Measurements from ENCODE around the gene NUSAP1. TPM values are rescaled to one million over a fixed set of nuclear protein-coding genes. Genes with fewer than 3 reads are reported as not detected.
"Not testable (repeated sequence)": the region's sequence is repeated elsewhere in the genome, so short reads cannot be mapped to it uniquely, and the experiment has no call there.

Gene NUSAP1
- 166 TPM for polyA plus RNA-seq (2013, experiment 1 of 4)
- 147 TPM for polyA plus RNA-seq (2013, experiment 2 of 4)
- polyA plus RNA-seq (2013, experiment 3 of 4): 147 TPM
- polyA plus RNA-seq (2013, experiment 4 of 4): 148 TPM

GRCh38 chr15:41332194-41333025 is at the start of gene NUSAP1, which contains the start of gene OIP5:
NUSAP1 (plus strand) TSS chr15:41332881; CDS start chr15:41332958, 77 bp downstream.
OIP5 (minus strand) TSS chr15:41332591; CDS start chr15:41332561, 30 bp downstream.
- peak within 1 kb of the TSS; percentile 76 for H3K27ac ChIP-seq (ENCODE audit: insufficient read depth, low read depth, low read length, poor library complexity, severe bottlenecking)

DNA sequence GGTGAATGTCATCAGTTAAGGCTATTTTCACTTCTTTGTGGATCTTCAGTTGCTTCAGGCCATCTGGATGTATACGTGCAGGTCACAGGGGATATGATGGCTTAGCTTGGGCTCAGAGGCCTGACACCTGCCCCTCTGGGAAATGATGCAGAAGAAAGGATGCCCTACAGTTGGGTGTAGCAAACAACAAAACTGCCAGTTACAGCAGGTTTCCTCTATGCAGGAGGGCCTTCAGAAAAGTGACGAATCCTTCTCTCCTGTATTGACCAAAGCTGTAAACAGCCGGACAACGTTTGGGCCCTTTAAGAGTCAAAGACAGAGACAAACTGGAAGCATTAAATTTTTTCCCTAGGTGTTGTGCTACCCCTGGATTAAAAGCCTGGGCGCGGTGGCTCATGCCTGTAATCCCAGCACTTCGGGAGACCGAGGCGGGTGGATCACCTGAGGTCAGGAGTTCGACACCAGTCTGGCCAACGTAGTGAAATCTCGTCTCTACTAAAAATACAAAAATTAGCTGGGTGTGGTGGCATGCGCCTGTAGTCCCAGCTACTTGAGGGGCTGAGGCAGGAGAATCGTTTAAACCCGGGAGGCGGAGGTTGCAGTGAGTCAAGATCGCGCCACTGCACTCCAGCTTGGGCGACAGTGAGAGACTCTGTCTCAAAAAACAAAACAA is 49.6 kb upstream of the NUSAP1 start:
- peak overlapping the region; percentile 82 for H3K4me3 ChIP-seq (ENCODE audit: insufficient read depth, low read depth, low read length)
- 63% methylated on average over 19 of the region's 19 CpGs for WGBS, 2 experiments
- not testable (repeated sequence) for H3K4me1 ChIP-seq (ENCODE audit: control insufficient read depth, insufficient read depth, low read length); H3K9me3 ChIP-seq (ENCODE audit: control insufficient read depth, low read length); H3K27me3 ChIP-seq (ENCODE audit: control insufficient read depth, insufficient read depth, low read length, poor library complexity, severe bottlenecking)
- peak overlapping the region; percentile 5 for H3K27ac ChIP-seq (ENCODE audit: insufficient read depth, low read depth, low read length, poor library complexity, severe bottlenecking)
- H3K36me3 ChIP-seq (ENCODE audit: control insufficient read depth, insufficient read depth, low read length): peaks cover 25% of the 10 kb centered on the region

More at GRCh38 chr15:41332194-41333025, at the start of gene NUSAP1, which contains the start of gene OIP5:
- Histone ChIP-seq H3K4me3 (ENCODE audit: insufficient read depth, low read depth, low read length) (peak within 1 kb of the TSS; percentile 91), H3K9me3 (ENCODE audit: control insufficient read depth, low read length) (no peaks in the 10 kb centered on the region), H3K4me1 (ENCODE audit: control insufficient read depth, insufficient read depth, low read length) (no peaks in the 10 kb centered on the region), H3K27me3 (ENCODE audit: control insufficient read depth, insufficient read depth, low read length, poor library complexity, severe bottlenecking) (no peaks in the 10 kb centered on the region), H3K36me3 (ENCODE audit: control insufficient read depth, insufficient read depth, low read length) (no peaks in the 10 kb centered on the region)
- 0% methylated on average over 64 of the region's 64 CpGs for WGBS, 2 experiments

- WGBS, 2 experiments: 0% methylated on average over 61 of the region's 61 CpGs
- Histone ChIP-seq H3K4me1 (ENCODE audit: control insufficient read depth, insufficient read depth, low read length) (no peaks in the 10 kb centered on the region), H3K36me3 (ENCODE audit: control insufficient read depth, insufficient read depth, low read length) (peaks cover 32% of the 10 kb centered on the region), H3K27ac (ENCODE audit: insufficient read depth, low read depth, low read length, poor library complexity, severe bottlenecking) (no peak overlapping the region), H3K27me3 (ENCODE audit: control insufficient read depth, insufficient read depth, low read length, poor library complexity, severe bottlenecking) (no peaks in the 10 kb centered on the region), H3K4me3 (ENCODE audit: insufficient read depth, low read depth, low read length) (peak overlapping the region; percentile 82), H3K9me3 (ENCODE audit: control insufficient read depth, low read length) (no peaks in the 10 kb centered on the region)
Measured at GRCh38 chr15:41283653-41284426, 48.8 kb upstream of the NUSAP1 start.

DNA sequence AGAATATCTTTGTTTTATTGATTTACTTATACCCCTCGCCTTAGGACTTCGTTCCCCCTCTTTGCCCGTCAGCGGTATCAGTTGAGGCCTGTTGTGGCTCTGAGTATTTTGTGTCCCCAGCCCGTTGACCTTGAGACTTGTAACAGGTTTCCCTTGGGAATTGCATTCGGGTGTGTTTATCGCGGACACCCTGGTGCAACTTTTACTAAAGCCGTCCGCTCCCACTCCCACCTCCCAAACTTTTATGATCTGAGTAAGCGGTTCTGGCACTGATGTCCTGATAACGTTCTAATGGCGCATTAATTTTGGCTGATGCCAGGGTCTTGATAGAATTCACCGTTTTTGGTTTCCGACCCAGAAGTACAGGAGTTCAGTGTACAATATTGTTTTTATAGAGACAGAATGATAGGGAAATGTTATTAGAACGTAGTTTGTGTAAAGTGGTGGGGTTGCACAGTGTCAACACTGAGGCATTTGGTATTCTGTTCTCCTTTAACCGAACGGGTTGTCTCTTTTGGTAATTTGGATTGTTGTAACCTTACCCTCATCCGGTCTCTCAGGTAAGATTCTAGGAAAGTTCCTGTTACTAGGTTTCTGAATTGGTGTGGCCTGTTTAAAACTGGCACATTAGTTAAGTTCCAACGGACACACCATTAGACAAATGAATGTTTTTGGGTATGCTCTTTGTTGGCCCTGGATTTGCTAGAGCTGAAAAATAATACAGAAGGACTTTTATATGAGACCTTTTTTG is 48.1 kb upstream of the NUSAP1 start:
- Histone ChIP-seq H3K27me3 (ENCODE audit: control insufficient read depth, insufficient read depth, low read length, poor library complexity, severe bottlenecking) (no peaks in the 10 kb centered on the region), H3K4me3 (ENCODE audit: insufficient read depth, low read depth, low read length) (peak overlapping the region; percentile 82), H3K9me3 (ENCODE audit: control insufficient read depth, low read length) (no peaks in the 10 kb centered on the region), H3K36me3 (ENCODE audit: control insufficient read depth, insufficient read depth, low read length) (peaks cover 26% of the 10 kb centered on the region), H3K27ac (ENCODE audit: insufficient read depth, low read depth, low read length, poor library complexity, severe bottlenecking) (no peak overlapping the region), H3K4me1 (ENCODE audit: control insufficient read depth, insufficient read depth, low read length) (no peaks in the 10 kb centered on the region)
- WGBS, 2 experiments: 1% methylated on average over 20 of the region's 20 CpGs

DNA sequence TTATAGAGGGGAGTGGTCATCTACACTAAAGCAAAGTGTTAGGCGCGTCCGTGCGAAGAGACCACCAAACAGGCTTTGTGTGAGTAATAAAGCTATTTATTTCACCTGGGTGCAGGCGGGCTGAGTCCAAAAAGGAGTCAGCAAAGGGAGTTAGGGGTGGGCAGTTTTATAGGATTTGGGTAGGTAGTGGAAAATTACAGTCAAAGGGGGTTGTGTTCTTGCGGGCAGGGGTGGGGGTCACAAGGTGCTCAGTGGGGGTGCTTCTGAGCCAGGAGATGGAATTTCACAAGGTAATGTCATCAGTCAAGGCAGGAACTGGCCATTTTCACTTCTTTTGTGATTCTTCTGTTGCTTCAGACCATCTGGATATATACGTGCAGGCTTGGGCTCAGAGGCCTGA is 47.4 kb upstream of the NUSAP1 start:
- Histone ChIP-seq H3K4me1 (ENCODE audit: control insufficient read depth, insufficient read depth, low read length) (no peaks in the 10 kb centered on the region), H3K27ac (ENCODE audit: insufficient read depth, low read depth, low read length, poor library complexity, severe bottlenecking) (no peak overlapping the region), H3K9me3 (ENCODE audit: control insufficient read depth, low read length) (no peaks in the 10 kb centered on the region), H3K27me3 (ENCODE audit: control insufficient read depth, insufficient read depth, low read length, poor library complexity, severe bottlenecking) (no peaks in the 10 kb centered on the region), H3K36me3 (ENCODE audit: control insufficient read depth, insufficient read depth, low read length) (peaks cover 26% of the 10 kb centered on the region), H3K4me3 (ENCODE audit: insufficient read depth, low read depth, low read length) (peak overlapping the region; percentile 82)
- 23 to 24% methylated on average over 7 of the region's 7 CpGs for WGBS, 2 experiments

- H3K36me3 ChIP-seq (ENCODE audit: control insufficient read depth, insufficient read depth, low read length): peaks cover 31% of the 10 kb centered on the region
- H3K27me3 ChIP-seq (ENCODE audit: control insufficient read depth, insufficient read depth, low read length, poor library complexity, severe bottlenecking): no peaks in the 10 kb centered on the region
- H3K9me3 ChIP-seq (ENCODE audit: control insufficient read depth, low read length): no peaks in the 10 kb centered on the region
- 90% methylated on average over 5 of the region's 6 CpGs for WGBS, 2 experiments
- no peak overlapping the region for H3K4me3 ChIP-seq (ENCODE audit: insufficient read depth, low read depth, low read length)
- no peaks in the 10 kb centered on the region for H3K4me1 ChIP-seq (ENCODE audit: control insufficient read depth, insufficient read depth, low read length)
- no peak overlapping the region for H3K27ac ChIP-seq (ENCODE audit: insufficient read depth, low read depth, low read length, poor library complexity, severe bottlenecking)
Measured at GRCh38 chr15:41286665-41287333, 45.9 kb upstream of the NUSAP1 start.

- peaks cover 31% of the 10 kb centered on the region for H3K36me3 ChIP-seq (ENCODE audit: control insufficient read depth, insufficient read depth, low read length)
Measured at GRCh38 chr15:41288464-41288863, 44.2 kb upstream of the NUSAP1 start.

DNA sequence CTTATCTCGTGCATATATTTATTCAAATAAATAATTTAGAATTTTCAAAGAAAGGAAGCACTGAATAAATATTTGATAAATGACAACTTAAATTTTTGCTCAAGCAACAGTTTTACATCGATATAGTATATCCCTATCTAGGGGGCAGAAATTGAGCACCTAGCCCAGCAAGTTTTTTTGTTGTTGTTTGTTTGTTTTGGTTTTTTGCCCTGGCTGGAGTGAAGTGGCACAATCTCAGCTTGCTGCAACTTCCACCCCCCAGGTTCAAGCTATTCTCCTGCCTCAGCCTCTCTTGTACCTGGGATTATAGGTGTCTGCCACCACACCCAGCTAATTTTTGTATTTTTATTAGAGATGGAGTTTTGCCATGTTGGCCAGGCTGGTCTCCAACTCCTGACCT is 42.7 kb upstream of the NUSAP1 start:
- Histone ChIP-seq H3K36me3 (ENCODE audit: control insufficient read depth, insufficient read depth, low read length) (peaks cover 36% of the 10 kb centered on the region), H3K27me3 (ENCODE audit: control insufficient read depth, insufficient read depth, low read length, poor library complexity, severe bottlenecking) (no peaks in the 10 kb centered on the region), H3K27ac (ENCODE audit: insufficient read depth, low read depth, low read length, poor library complexity, severe bottlenecking) (no peak overlapping the region), H3K9me3 (ENCODE audit: control insufficient read depth, low read length) (no peaks in the 10 kb centered on the region), H3K4me3 (ENCODE audit: insufficient read depth, low read depth, low read length) (no peak overlapping the region), H3K4me1 (ENCODE audit: control insufficient read depth, insufficient read depth, low read length) (no peaks in the 10 kb centered on the region)
- 96 to 100% methylated on average over 1 to 2 of the region's 2 CpGs for WGBS, 2 experiments

More at GRCh38 chr15:41288464-41288863, 44.2 kb upstream of the NUSAP1 start:
- Histone ChIP-seq H3K4me1 (ENCODE audit: control insufficient read depth, insufficient read depth, low read length) (no peaks in the 10 kb centered on the region), H3K27me3 (ENCODE audit: control insufficient read depth, insufficient read depth, low read length, poor library complexity, severe bottlenecking) (no peaks in the 10 kb centered on the region), H3K9me3 (ENCODE audit: control insufficient read depth, low read length) (no peaks in the 10 kb centered on the region), H3K4me3 (ENCODE audit: insufficient read depth, low read depth, low read length) (no peak overlapping the region), H3K27ac (ENCODE audit: insufficient read depth, low read depth, low read length, poor library complexity, severe bottlenecking) (no peak overlapping the region)
- 90% methylated on average over 1 of the region's 1 CpG; no CpG with 5 or more reads in 1 of the 2 experiments for WGBS, 2 experiments

DNA sequence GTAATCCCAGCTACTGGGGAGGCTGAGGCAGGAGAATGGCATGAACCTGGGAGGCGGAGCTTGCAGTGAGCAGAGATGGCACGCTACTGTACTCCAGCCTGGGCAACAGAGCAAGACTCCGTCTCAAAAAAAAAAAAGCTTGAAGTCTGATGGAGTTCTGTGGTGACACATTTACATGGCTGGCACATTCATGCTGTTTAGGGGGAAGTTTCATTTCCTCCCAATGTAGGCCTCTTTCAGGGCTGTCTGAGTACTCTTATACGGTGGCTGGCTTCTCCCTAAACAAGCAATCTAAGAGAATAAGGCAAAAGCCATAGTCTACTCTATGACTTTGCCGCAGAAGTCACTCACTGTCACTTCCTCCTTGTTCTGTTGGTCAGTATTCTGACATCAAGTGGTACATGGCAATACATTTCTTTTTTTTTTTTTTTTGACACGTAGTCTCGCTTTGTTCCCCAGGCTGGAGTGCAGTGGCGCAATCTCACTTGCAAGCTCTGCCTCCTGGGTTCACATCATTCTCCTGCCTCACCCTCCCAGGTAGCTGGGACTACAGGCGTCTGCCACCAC is 41.5 kb upstream of the NUSAP1 start:
- Histone ChIP-seq H3K27ac (ENCODE audit: insufficient read depth, low read depth, low read length, poor library complexity, severe bottlenecking) (no peak overlapping the region), H3K9me3 (ENCODE audit: control insufficient read depth, low read length) (no peaks in the 10 kb centered on the region), H3K36me3 (ENCODE audit: control insufficient read depth, insufficient read depth, low read length) (peaks cover 30% of the 10 kb centered on the region), H3K4me1 (ENCODE audit: control insufficient read depth, insufficient read depth, low read length) (no peaks in the 10 kb centered on the region), H3K4me3 (ENCODE audit: insufficient read depth, low read depth, low read length) (no peak overlapping the region), H3K27me3 (ENCODE audit: control insufficient read depth, insufficient read depth, low read length, poor library complexity, severe bottlenecking) (no peaks in the 10 kb centered on the region)
- 92 to 94% methylated on average over 9 of the region's 9 CpGs for WGBS, 2 experiments

All from ectodermal cell (in vitro differentiated cells).